Stimulated activated naive CD8-positive, alpha-beta T cell treated with anti-CD3 and anti-CD28 coated beads, Interleukin-15, Interleukin-2, amounts not matched to agents 100 ng/mL and 50 ng/mL, for 24 hours (primary cell): ENCODE data around the gene PIK3AP1.

ENCODE experiments used
- H3K27ac Mint-ChIP-seq: one replicate; pipeline ENCODE4 v1.8.0; 2021; ENCODE audit warnings: mild to moderate bottlenecking, mixed read lengths
- H3K27me3 Mint-ChIP-seq: one replicate; pipeline ENCODE4 v1.8.0; 2021; ENCODE audit warnings: mixed read lengths
- H3K36me3 Mint-ChIP-seq: one replicate; pipeline ENCODE4 v1.8.0; 2021; ENCODE audit warnings: low read depth, mixed read lengths
- H3K4me1 Mint-ChIP-seq: one replicate; pipeline ENCODE4 v1.8.0; 2021; ENCODE audit warnings: low read depth, mixed read lengths
- H3K4me3 Mint-ChIP-seq: one replicate; pipeline ENCODE4 v1.8.0; 2021; ENCODE audit warnings: mild to moderate bottlenecking, mixed read lengths
- H3K9me3 Mint-ChIP-seq: one replicate; pipeline ENCODE4 v1.8.0; 2021; ENCODE audit warnings: mixed read lengths

PIK3AP1 gene

DNA sequence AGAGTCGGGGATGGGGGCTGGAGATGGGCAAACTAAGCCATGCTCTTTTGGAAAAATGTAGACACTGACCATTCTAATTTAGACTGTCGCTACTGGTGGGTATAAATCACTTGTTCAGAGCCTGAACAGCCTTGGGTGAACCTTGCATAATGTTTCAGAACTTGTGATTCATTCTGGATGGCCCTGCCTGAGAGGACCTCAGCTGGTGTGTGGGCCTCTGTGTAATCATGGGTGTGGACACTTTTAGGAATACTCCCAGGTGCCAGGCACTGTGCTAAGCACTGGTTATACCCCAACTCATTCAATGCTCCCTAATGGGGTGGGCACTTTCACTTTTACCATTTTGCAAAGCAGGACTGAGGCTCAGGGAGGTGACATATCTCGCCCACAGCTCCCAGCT lies 106.7 kb downstream of the PIK3AP1 start:
- Mint-ChIP-seq H3K27ac (no peak overlapping the region), H3K9me3 (no peaks in the 10 kb centered on the region), H3K4me1 (peaks cover 6% of the 10 kb centered on the region), H3K27me3 (no peaks in the 10 kb centered on the region), H3K4me3 (no peak overlapping the region), H3K36me3 (peaks cover 4% of the 10 kb centered on the region)

DNA sequence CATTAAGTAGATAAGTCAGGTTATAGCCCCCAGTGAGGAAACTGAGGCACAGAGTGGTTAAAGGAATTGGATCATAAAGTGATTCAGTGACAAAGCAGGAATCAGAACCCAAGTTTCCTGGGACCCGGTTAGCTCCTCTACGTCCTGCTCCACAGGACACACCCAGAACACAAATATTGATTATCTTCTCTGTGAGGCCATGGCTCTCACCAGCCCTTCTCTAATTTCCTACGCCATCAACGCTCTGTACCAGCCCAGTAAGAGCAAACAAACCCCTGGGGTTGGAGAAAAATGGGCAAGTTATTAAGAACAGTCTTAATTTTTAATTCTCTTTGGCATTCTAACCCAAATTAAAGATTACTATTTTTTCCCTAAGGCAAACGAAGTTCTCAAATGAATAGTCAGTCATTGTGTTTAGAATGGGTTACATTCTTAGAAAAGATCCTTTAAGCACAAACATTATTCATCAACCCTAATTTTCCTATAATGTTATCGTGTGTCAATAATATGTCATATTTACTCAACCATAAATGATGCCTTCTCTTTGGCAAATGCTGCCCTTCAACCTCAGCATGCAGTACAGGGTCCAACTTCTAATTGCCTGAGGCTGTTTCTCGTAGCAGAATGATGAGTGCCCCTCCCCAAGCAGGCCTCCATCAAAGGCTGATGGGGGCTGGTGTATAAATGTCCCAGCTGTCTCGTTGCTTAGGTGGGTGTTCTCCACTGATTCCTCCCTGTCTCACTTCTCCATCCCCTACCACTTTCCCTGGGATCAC lies 108.1 kb downstream of the PIK3AP1 start:
- Mint-ChIP-seq H3K27ac (no peak overlapping the region), H3K9me3 (no peaks in the 10 kb centered on the region), H3K4me3 (no peak overlapping the region), H3K27me3 (no peaks in the 10 kb centered on the region), H3K36me3 (peaks cover 4% of the 10 kb centered on the region), H3K4me1 (peaks cover 6% of the 10 kb centered on the region)

DNA sequence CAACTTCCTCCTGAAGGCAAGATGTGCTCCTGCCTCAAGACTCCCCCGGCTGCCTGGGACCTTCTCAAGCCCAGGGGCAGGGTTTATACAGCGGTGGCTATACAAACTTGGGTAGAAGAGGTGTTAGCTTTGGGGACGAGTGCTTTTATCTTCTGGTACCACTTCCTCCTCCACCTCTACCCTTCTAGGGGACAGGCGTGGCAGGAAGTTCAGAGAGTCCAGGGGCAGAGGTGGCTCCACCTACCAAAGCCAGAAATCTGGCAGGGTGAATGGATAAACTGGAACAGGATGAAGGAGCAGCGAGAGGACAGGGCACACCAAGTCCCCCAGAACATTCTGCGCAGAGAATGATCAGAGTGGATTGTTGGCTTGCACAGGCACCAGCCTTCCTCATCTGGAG lies 109.5 kb downstream of the PIK3AP1 start:
- Mint-ChIP-seq H3K9me3 (no peaks in the 10 kb centered on the region), H3K27ac (no peak overlapping the region), H3K4me1 (peaks cover 6% of the 10 kb centered on the region), H3K27me3 (no peaks in the 10 kb centered on the region), H3K4me3 (no peak overlapping the region), H3K36me3 (peaks cover 4% of the 10 kb centered on the region)

DNA sequence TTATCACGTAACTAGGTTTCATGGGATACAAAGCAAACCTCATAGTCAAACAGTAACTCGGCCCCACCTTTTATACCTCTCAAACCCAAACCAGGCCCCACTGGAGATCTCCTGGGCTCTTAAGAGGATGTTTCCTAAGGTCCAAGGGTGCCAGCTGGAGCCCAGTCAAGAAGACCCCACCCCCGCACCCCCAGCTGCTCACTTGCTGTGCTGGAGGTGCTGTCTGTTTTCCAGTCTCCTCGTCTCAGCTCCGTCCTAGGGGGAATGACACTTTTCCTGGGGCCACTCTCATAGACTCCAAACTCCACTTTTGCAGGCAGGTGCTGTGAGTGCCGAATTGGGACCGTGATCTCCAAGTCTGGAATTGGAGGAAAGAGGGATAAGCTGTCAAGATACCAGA lies 110.8 kb downstream of the PIK3AP1 start:
- H3K27me3 Mint-ChIP-seq = no peaks in the 10 kb centered on the region
- H3K36me3 Mint-ChIP-seq = no peaks in the 10 kb centered on the region
- H3K27ac Mint-ChIP-seq = no peak overlapping the region

DNA sequence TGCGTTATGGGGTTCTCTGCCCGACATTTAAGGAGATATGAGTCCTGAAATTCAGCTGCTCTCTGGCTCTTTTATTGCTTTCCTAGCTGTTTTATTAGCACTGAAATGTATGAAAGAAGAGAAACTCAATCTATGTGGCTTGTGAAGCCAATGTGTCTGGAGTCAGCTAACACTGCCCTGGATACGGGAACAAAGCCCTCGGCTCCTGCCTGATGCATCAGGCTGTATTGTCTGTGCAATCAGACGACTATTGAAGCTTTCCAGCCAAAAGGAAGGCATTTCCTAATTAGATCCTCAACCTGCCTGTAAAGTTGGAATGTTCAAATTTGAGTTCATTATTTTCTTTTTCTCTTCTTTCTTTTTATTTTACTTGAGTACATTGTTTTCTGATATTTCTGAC lies 111.5 kb downstream of the PIK3AP1 start:
- Mint-ChIP-seq H3K27ac (no peak overlapping the region), H3K9me3 (no peaks in the 10 kb centered on the region), H3K4me1 (peaks cover 6% of the 10 kb centered on the region), H3K27me3 (no peaks in the 10 kb centered on the region), H3K4me3 (no peak overlapping the region), H3K36me3 (no peaks in the 10 kb centered on the region)

More for the DNA sequence above, 110.8 kb downstream of the PIK3AP1 start:
- Mint-ChIP-seq H3K4me1 (peaks cover 6% of the 10 kb centered on the region), H3K4me3 (no peak overlapping the region), H3K9me3 (no peaks in the 10 kb centered on the region)

DNA sequence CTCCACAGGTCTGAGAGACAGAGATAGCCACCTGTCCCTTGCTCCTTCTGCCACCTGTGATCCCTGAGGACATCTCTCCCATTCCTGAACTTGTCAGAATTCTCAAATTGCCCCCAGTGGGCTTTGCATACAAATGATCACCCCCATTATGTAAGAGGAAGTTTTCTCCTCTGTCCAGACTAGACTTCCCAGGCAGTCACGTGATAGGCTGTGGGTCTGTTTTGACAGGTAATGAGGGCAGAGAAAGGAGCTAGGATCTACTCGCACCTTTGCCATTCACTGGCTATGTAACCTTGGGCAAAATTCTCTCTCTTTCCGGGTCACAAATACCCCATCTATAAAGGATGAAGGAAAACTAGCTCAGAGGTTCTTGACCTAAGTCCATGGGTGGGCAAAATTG lies 112.1 kb downstream of the PIK3AP1 start:
- peaks cover 6% of the 10 kb centered on the region for H3K4me1 Mint-ChIP-seq
- H3K36me3 Mint-ChIP-seq = no peaks in the 10 kb centered on the region
- no peaks in the 10 kb centered on the region for H3K27me3 Mint-ChIP-seq
- H3K27ac Mint-ChIP-seq = no peak overlapping the region
- no peaks in the 10 kb centered on the region for H3K9me3 Mint-ChIP-seq
- H3K4me3 Mint-ChIP-seq = no peak overlapping the region

DNA sequence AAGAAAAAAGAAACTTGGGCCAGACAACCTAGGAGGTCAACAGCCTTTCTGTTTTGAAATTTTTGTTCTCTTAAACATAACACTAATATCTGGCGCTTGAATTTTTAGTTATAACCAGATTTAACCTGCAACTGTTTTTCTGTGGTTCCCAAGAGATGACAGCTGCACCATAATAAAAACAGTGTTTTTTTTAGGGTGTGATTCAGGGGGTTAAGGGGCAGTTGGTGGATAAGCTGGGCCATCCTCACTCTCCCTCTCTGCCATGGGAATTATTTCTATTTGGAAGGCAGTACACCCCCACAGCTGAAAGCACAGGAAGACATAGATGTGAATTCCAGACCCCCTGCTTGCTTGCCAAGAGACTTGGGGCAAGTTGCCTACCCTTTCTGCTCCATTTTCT lies 113.4 kb downstream of the PIK3AP1 start:
- no peaks in the 10 kb centered on the region for H3K27me3 Mint-ChIP-seq
- H3K4me1 Mint-ChIP-seq = peaks cover 6% of the 10 kb centered on the region
- H3K4me3 Mint-ChIP-seq = no peak overlapping the region
- no peaks in the 10 kb centered on the region for H3K36me3 Mint-ChIP-seq
- H3K27ac Mint-ChIP-seq = no peak overlapping the region
- H3K9me3 Mint-ChIP-seq = no peaks in the 10 kb centered on the region

DNA sequence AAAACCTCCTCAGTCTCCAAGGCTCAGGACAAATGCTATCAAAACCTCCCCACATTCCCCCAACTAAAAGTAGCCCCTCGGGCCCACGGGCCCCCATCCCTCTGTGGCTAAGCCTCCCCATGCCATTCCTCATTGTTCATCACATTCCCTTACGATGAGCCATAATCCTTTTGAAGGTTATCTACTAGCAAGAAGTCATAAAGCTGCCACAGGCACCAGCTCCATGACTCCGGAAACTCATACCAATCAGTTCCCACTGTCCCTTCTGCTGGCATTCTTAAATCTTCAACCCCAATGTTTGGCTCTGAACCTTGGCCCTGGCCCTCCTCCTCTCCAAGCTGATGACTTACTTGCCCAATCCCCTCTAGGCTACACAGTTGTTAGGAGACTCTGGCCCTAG lies 114.1 kb downstream of the PIK3AP1 start:
- peaks cover 6% of the 10 kb centered on the region for H3K4me1 Mint-ChIP-seq
- no peak overlapping the region for H3K27ac Mint-ChIP-seq
- H3K36me3 Mint-ChIP-seq = no peaks in the 10 kb centered on the region

DNA sequence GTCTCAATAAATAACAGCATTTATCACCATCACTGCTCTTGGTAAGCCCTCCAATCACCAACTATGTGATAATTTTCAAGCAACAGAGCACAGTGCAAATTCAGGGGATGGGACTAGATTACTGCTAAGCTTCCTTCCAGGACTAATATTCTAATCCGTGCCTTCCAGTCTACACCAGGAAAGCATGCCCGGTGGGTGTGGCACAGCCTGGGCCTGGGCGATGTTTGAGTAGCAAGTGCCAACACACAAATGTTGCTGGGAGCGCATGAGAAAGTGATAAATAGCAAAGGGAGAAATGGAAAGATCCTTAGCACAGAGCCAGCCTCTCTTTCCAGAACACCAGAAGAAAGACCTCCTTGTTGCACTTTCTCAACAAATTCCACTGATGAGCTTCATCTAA lies 120.0 kb downstream of the PIK3AP1 start:
- H3K27ac Mint-ChIP-seq = no peak overlapping the region
- H3K27me3 Mint-ChIP-seq = no peaks in the 10 kb centered on the region
- H3K4me3 Mint-ChIP-seq = no peak overlapping the region
- no peaks in the 10 kb centered on the region for H3K4me1 Mint-ChIP-seq
- H3K36me3 Mint-ChIP-seq = peaks cover under 1% of the 10 kb centered on the region
- H3K9me3 Mint-ChIP-seq = no peaks in the 10 kb centered on the region

More for the DNA sequence above, 114.1 kb downstream of the PIK3AP1 start:
- no peaks in the 10 kb centered on the region for H3K9me3 Mint-ChIP-seq
- no peak overlapping the region for H3K4me3 Mint-ChIP-seq
- no peaks in the 10 kb centered on the region for H3K27me3 Mint-ChIP-seq

DNA sequence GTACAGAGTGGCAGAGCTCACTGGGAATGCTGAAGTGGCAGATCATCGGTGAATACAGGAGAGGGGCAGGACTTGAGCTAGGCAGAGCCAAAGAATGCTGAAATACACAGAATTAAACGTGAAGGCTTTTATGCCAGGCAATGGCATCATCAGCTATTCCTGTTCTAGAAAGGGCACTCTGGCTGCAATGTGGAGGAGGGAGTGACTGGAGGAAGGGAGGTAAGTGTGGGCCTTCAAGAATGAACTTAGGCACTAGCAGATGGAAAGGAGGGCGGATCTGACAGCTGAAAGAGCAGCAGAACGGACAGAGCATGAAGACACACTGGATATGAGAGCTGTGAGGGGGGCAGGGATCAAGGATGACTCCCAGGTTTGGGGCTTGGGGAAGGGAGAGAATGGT lies 121.5 kb downstream of the PIK3AP1 start:
- no peaks in the 10 kb centered on the region for H3K9me3 Mint-ChIP-seq
- peaks cover 10% of the 10 kb centered on the region for H3K36me3 Mint-ChIP-seq
- H3K4me1 Mint-ChIP-seq = no peaks in the 10 kb centered on the region
- H3K4me3 Mint-ChIP-seq = no peak overlapping the region
- no peak overlapping the region for H3K27ac Mint-ChIP-seq
- H3K27me3 Mint-ChIP-seq = no peaks in the 10 kb centered on the region

DNA sequence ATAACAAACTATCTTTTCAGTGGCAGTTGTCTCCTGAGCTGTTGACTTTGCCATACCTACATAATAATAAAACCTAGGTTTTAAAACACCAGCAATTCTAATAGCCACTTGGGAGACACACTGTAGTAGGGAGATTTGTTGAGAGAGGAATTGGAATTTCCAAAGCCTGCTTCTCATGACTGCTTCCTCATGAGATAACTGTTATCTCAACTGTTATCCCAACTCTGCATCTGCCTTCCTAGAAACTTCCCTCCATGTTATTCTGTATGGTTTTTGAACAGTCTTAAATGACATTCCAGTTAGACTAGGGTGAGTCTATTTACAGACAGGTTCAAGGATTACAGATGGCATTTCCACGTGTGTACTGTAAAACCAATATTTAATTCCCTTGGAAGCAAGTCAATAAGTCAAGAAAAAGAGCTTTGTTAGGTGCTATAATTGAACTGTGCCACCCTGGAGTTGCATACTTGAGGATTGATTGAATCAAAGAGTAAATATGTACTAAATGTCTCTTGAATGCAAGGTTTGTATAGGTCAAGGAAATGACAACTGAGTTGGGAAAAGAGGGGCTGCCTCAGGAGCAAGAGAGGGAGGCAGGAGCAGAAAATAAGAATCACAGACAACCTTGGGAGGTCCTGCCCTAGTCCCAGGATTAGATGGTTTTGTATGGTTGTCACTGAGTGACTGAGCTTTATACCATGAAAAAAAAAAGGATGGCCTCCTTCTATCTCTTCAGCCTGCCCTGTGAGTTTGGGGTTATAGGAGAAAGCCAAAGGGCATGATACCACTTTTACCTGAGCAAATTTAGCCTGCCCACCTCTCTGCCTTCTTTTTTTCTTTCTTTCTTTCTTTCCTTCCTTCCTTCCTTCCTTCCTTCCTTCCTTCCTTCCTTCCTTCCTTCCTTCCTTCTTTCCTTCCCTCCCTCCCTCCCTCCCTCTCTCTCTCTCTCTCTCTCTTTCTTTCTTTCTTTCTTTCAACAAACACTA lies 123.6 kb downstream of the PIK3AP1 start:
- Mint-ChIP-seq H3K4me3 (no peak overlapping the region), H3K27me3 (no peaks in the 10 kb centered on the region), H3K4me1 (no peaks in the 10 kb centered on the region), H3K27ac (no peak overlapping the region), H3K9me3 (no peaks in the 10 kb centered on the region), H3K36me3 (peaks cover 14% of the 10 kb centered on the region)

DNA sequence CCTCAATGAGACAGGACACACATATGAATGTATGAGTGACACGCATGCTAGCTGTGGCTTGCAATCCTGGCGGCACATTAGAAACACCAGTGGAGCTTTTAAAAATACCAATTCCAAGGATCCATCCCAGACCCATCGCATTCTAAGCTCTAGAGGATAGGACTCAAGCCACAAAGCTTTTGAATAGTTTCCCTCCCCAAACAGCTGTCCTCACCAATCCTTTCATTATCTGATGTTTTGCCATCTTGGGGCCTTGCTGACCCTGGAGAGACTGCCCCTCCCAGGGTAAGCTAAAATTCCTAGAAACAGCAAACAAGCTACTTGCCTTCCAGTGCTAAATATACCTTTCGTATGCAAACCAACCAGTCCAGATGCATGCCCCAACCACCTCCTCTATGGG lies 124.6 kb downstream of the PIK3AP1 start:
- H3K36me3 Mint-ChIP-seq = peaks cover 17% of the 10 kb centered on the region
- no peak overlapping the region for H3K4me3 Mint-ChIP-seq
- H3K27me3 Mint-ChIP-seq = no peaks in the 10 kb centered on the region
- H3K9me3 Mint-ChIP-seq = no peaks in the 10 kb centered on the region
- H3K27ac Mint-ChIP-seq = no peak overlapping the region
- no peaks in the 10 kb centered on the region for H3K4me1 Mint-ChIP-seq

DNA sequence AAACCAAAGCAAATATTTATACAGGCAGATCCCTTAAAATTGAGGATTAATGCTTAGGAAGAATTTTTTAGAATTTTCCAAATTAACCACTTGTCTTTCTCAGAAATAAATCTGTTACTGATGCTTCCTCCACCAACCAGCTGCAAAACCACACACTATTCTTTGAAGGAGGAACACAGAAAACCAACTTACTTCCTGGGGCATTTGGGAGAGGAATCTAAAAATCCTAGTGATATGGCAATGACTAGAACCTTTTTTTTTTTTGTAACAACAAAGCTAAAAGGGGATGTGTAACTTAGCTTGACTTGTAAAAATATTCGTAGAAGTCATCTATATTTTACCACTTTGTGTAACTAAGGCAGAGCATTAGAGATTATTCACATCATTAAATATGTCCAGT lies 128.4 kb downstream of the PIK3AP1 start:
- Mint-ChIP-seq H3K4me3 (no peak overlapping the region), H3K36me3 (peaks cover 17% of the 10 kb centered on the region), H3K4me1 (peaks cover 3% of the 10 kb centered on the region), H3K27ac (no peak overlapping the region), H3K27me3 (no peaks in the 10 kb centered on the region), H3K9me3 (no peaks in the 10 kb centered on the region)

DNA sequence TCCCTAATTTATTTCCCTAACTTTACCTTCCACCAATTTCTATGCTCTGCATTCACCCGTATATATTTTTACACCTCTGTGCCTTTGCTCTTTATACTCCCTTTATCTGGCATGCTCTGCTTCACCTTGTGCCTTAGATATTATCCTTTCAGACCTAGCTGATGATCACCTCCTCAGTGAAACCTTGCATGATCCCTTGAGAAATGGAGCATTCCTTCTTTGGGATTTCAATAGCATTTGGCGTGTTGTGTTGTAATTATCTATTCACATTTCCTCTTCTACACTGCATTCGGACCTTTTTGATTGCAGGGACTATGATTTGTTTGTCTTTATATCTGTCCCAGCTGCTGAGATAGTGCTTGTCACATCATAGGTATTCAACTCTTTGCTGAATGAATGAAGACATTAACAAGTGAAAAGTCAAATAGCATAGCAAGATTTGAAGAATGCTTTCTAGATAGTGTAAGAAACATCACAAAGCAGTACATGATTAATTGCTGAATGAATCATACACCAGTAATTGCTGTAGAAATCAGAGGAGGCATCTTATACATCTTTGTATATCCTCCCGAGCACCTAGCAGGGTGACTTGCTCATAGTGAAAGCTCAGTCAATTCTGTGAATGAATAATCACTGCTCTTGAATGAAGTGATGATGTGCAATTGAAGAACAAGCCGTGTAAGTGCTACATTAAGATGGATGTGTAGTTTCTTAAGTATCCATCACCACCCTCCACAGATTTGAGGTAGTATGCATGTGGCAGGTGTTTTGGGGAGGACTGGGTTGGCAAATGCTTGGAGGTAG lies 131.5 kb downstream of the PIK3AP1 start:
- Mint-ChIP-seq H3K4me3 (no peak overlapping the region), H3K9me3 (no peaks in the 10 kb centered on the region), H3K36me3 (peaks cover 18% of the 10 kb centered on the region), H3K4me1 (peaks cover 22% of the 10 kb centered on the region), H3K27me3 (no peaks in the 10 kb centered on the region), H3K27ac (no peak overlapping the region)
